ENCODE measurements around the gene CCL16. TPM values are rescaled to one million over a fixed set of nuclear protein-coding genes. Genes with fewer than 3 reads are reported as not detected.

Gene CCL16, protein sequence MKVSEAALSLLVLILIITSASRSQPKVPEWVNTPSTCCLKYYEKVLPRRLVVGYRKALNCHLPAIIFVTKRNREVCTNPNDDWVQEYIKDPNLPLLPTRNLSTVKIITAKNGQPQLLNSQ
- total RNA-seq (under 1 TPM in 1 of 2 donors, not detected in 1; 0.24 TPM), polyA plus RNA-seq (ENCODE audit: insufficient read depth, low read depth, low replicate concordance) (not detected)
- long read RNA-seq, donor 1, result 0 reads
- long read RNA-seq, donor 2, result 0 reads

DNA sequence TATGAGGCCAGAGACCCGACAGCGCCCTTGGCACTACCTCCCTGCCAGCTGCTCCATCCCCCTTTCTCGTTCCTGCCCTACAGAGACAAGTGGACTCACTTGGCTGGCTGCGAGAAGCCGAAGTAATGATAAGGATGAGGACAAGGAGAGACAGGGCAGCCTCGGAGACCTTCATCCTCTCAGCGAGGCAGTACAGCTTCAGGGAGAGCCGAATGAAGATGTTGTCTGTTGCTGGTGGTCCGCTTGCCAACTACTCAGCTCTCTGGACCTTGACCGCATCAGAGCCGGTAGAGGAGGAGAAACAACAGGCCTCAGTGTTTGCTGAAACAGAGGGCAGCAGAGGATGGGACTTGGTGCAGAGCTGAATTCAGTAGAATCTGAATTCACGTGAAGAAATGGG is at the start of gene CCL16:
TSS of gene CCL16 (minus strand) at position 252 of the 400 bp plus-strand sequence. CDS start at position 175, 77 bp downstream.
- H3K4me1 ChIP-seq, result no peaks in the 10 kb centered on the region
- no peaks in the 10 kb centered on the region for H3K36me3 ChIP-seq (ENCODE audit: low read depth, missing control alignments)
- no peaks in the 10 kb centered on the region for H3K27me3 ChIP-seq
- H3K27ac ChIP-seq, result no peak within 1 kb of the TSS
- no peak for DNase-seq
- no peaks in the 10 kb centered on the region for H3K9me3 ChIP-seq
- TF ChIP-seq, protein P1, sequence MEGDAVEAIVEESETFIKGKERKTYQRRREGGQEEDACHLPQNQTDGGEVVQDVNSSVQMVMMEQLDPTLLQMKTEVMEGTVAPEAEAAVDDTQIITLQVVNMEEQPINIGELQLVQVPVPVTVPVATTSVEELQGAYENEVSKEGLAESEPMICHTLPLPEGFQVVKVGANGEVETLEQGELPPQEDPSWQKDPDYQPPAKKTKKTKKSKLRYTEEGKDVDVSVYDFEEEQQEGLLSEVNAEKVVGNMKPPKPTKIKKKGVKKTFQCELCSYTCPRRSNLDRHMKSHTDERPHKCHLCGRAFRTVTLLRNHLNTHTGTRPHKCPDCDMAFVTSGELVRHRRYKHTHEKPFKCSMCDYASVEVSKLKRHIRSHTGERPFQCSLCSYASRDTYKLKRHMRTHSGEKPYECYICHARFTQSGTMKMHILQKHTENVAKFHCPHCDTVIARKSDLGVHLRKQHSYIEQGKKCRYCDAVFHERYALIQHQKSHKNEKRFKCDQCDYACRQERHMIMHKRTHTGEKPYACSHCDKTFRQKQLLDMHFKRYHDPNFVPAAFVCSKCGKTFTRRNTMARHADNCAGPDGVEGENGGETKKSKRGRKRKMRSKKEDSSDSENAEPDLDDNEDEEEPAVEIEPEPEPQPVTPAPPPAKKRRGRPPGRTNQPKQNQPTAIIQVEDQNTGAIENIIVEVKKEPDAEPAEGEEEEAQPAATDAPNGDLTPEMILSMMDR (IDR thresholded peaks at IDR 0.05), result no peak
- TF ChIP-seq POLR2A (IDR thresholded peaks at IDR 0.05), result no peak
- H3K4me3 ChIP-seq, result no peak within 1 kb of the TSS
- WGBS, 2 donors, result 86 to 93% methylated on average over 12 of the region's 12 CpGs
- intact Hi-C loops (cut with DNase I; ENCODE audit: low total_unique reads), result no loop called here

DNA sequence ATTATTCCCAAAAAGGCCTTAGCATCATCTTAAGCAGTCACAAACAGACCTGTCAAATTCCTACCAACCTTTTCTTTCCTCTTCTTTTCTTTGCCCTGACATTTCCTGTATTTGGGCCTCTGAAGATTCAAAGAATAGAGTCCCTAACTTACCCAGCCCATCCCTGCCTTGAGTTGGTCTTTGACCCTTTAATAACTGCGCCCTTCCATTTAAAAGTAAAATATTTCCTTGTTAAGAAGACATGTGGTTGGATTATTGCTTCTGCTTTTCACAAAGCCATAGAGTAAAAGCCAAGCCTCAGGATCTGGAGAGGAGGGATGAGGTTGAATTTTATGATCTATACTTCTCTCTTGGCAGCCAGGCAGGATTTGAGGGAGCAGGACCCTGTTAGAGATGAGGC is 49.7 kb upstream of the CCL16 start:
- DNase-seq, result no peak
- Histone ChIP-seq H3K9me3 (no peaks in the 10 kb centered on the region), H3K4me1 (no peaks in the 10 kb centered on the region), H3K36me3 (ENCODE audit: low read depth, missing control alignments) (no peaks in the 10 kb centered on the region), H3K27me3 (no peaks in the 10 kb centered on the region), H3K27ac (no peak overlapping the region), H3K4me3 (no peak overlapping the region)
- TF ChIP-seq, protein P1 (IDR thresholded peaks at IDR 0.05), result no peak
- no peak for TF ChIP-seq POLR2A (IDR thresholded peaks at IDR 0.05)
- intact Hi-C loops (cut with DNase I; ENCODE audit: low total_unique reads), result no loop called here
- WGBS, 2 donors, result 83 to 100% methylated on average over 1 of the region's 1 CpG

DNA sequence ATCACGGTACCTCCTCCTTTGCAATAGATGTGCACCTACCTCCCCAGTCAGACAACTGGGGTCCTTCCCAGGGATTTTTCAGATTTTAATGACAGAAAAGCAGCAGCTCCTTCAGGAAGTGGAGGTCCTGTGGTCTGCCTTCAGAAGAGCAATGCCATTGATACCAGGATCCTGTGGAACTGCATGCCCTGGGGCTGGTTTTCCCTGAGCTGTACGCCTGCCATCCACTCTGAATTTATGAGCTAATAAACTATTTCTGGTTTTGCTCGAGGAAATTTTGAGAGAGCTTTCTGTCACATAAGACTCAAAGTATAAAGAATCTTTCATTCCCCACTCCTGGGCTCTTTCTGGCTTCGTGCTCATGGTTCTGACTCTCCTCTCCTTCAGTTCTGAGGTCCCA is 46.5 kb upstream of the CCL16 start:
- DNase-seq, result no peak

DNA sequence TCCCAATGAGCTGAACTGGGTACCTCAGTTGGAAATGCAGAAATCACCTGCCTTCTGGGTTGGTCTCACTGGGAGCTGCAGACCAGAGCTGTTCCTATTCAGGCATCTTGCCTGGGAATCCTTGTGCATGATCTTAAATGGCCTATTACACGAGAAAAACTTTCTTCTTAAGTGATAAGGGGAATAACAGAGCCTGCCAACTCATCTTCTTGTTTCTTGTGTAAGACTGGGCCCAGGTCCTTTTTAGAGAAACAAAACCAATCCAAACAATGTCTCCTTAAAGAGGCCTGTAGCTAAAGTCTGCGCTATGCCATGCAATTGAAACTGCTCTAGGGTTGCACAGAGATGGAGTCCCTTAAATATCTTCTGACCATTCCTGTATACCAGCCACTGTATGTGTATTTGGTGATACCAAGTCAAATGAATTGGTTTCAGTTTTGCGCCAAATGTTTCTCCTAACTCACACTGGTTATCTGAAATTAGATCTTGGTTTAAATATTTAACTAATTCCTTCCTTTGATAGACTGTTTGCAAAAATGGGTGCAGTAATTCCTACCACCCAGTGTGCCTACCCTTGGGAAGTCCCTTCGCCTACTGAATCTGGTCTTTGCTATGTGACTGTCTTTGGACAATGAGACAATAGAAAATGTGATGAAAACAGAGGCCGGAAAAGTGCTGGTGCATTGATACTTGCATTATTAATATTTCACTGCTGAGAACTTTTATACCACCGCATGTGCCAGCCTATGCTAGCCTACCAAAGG is 43.0 kb upstream of the CCL16 start:
- WGBS, 2 donors, result 82 to 84% methylated on average over 6 of the region's 6 CpGs
- intact Hi-C loops (cut with DNase I; ENCODE audit: low total_unique reads), result no loop called here
- H3K27me3 ChIP-seq, result no peaks in the 10 kb centered on the region

More for the DNA sequence above, 46.5 kb upstream of the CCL16 start:
- H3K4me3 ChIP-seq, result no peak overlapping the region
- WGBS, 2 donors, result 53 to 67% methylated on average over 4 of the region's 4 CpGs
- H3K27me3 ChIP-seq, result no peaks in the 10 kb centered on the region
- H3K27ac ChIP-seq, result no peak overlapping the region
- no peaks in the 10 kb centered on the region for H3K9me3 ChIP-seq
- H3K4me1 ChIP-seq, result no peaks in the 10 kb centered on the region
- H3K36me3 ChIP-seq (ENCODE audit: low read depth, missing control alignments), result no peaks in the 10 kb centered on the region
- intact Hi-C loops (cut with DNase I; ENCODE audit: low total_unique reads), result no loop called here
- TF ChIP-seq POLR2A (IDR thresholded peaks at IDR 0.05), result no peak
- TF ChIP-seq, protein P1 (IDR thresholded peaks at IDR 0.05), result no peak

More for the DNA sequence above, 43.0 kb upstream of the CCL16 start:
- Histone ChIP-seq H3K4me3 (no peak overlapping the region), H3K36me3 (ENCODE audit: low read depth, missing control alignments) (no peaks in the 10 kb centered on the region), H3K4me1 (no peaks in the 10 kb centered on the region), H3K9me3 (no peaks in the 10 kb centered on the region), H3K27ac (no peak overlapping the region)
- no peak for DNase-seq
- TF ChIP-seq, protein P1 (IDR thresholded peaks at IDR 0.05), result no peak
- no peak for TF ChIP-seq POLR2A (IDR thresholded peaks at IDR 0.05)
